Right cardiac atrium (tissue), 5 donors: ENCODE measurements around the gene UBE2D4. TPM values are rescaled to one million over a fixed set of nuclear protein-coding genes. Genes with fewer than 3 reads are reported as not detected.
"Not testable (repeated sequence)": the region's sequence is repeated elsewhere in the genome, so short reads cannot be mapped to it uniquely, and the experiment has no call there.

Experiments used
- ATAC-seq, 2 donors: fragments of 200-7000 bp; cut with Tn5 transposase; one replicate each; pipeline versions ENCODE4 v1.8.0 to v1.9.1; 2020; ENCODE audit warnings: moderate library complexity in 2 of 2, mild to moderate bottlenecking in 1 of 2
- DNase-seq, 3 donors: peaks; one replicate each; pipeline ENCODE4 v3.0.0-alpha.2; 2020
- H3K27ac ChIP-seq: one replicate; pipeline ENCODE4 v1.5.1; 2013; ENCODE audit warnings: mild to moderate bottlenecking, low read length, control low read depth, moderate library complexity
- H3K27me3 ChIP-seq: one replicate; pipeline ENCODE4 v1.6.1; 2013; ENCODE audit not compliant: control insufficient read depth, insufficient read depth
- H3K4me1 ChIP-seq: one replicate; pipeline ENCODE4 v1.6.1; 2013; ENCODE audit warnings: low read length; ENCODE audit not compliant: control insufficient read depth, insufficient read depth
- H3K4me3 ChIP-seq: one replicate; pipeline ENCODE4 v1.5.1; 2013; ENCODE audit warnings: low read length, control low read depth
- H3K9me3 ChIP-seq: one replicate; pipeline ENCODE4 v1.6.1; 2013; ENCODE audit warnings: low read length; ENCODE audit not compliant: control insufficient read depth
- whole genome bisulfite sequencing: extraction: QIAGEN DNeasy Blood & Tissue Kit; methylation state at CpG from one replicate; pipeline ENCODE4 v1.1.7; 2013; 5-methylcytosine and 5-hydroxymethylcytosine counted together
- intact Hi-C, 4 donors: fragments of 100-400 bp; cut with DNase I; formaldehyde crosslinking; loops; one replicate each; pipeline versions ENCODE4 v1.11.0 to v1.14.0; 2022 to 2023
- polyA plus RNA-seq: library from polyadenylated mRNA; stranded (reverse); fragments of 200-250 nt; gene quantifications from one replicate; pipeline ENCODE4 v1.2.3, GENCODE V29; 2013
- total RNA-seq, 4 donors: library from RNA; stranded (reverse); fragmentation: NEBNext Ultra II Directional; extraction: Animal tissue kit (Norgen Biotek cat#: 25700); gene quantifications; one replicate each; pipeline ENCODE4 v1.2.1, GENCODE V29; 2021
- donor health status: healthy with polysubstance abuse.
- donor health status: DM: no; HTN: yes; CAD: no.
- donor health status: DM: no; HTN: no; CAD: no.
- donor health status: DM: no; HTN: yes; CAD: no; lungs with severe emphysema.
- donor health status: DM: yes; HTN: yes; CAD: no.

Gene UBE2D4
- total and polyA plus RNA-seq, 5 donors = 40.6 to 53.4 (median 46.2) TPM

DNA sequence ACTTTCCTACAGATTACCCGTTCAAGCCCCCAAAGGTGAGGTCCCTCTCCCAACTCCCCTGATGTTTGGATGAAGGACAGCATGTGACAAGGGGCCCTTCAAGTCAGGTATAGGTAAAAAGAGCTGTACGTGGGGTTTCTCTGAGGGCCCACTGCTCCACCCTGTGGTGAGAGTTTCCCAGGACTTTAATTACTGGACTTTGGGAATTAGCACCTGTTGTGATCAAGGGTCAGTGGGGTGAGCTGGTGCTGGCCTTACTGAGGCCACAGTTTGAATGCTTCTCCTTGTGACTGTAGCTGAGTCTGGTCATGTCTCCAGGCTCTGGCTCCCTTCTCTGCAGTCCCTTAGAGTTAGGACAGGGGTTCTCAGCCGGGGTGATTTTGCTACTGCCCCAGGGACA is 16.8 kb downstream of the UBE2D4 start:
- ATAC-seq = no peak
- H3K27ac ChIP-seq = no peak overlapping the region
- H3K4me3 ChIP-seq = no peak overlapping the region
- intact Hi-C loops = no loop called here
- H3K27me3 ChIP-seq = no peaks in the 10 kb centered on the region
- H3K9me3 ChIP-seq = no peaks in the 10 kb centered on the region
- H3K4me1 ChIP-seq = no peaks in the 10 kb centered on the region
- no peak for DNase-seq
- 82% methylated on average over 3 of the region's 3 CpGs for WGBS

DNA sequence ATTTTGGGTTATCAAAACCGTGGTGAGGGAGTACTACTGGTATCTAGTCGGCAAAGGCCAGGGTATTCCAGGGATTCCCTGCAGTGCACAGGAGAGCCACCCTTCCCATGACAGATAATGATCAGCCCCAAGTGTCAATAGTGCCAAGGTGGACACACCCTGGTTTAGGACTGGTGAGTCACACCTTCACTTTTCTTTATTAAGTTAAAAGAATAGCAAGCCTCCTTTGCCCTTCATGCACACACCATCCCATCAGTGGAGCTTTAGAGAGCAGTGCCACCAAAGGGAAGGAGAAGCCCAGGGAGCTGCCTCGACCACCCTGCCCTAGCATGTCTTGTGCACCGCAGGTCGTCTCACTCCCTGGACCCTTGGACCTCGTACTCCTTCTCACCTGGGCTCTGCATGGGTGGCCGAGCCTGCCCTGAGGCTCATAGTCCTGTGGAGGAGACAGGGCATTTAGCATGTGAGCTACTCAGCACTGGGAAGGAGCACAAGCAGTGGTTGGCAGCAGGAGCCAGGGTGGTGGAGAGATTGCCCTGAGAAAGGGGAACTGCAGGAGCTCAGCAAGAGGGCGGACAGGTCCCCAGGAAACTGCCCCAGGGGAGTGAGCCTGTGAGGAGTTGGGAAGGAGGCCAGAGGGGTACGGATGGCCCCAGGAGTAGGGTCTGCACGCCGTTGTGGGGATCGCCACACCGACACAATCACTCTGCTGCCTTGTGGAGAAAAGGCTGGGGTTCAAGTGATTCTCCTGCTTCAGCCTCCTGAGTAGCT is 17.4 kb downstream of the UBE2D4 start:
- whole genome bisulfite sequencing = 84% methylated on average over 13 of the region's 13 CpGs
- ATAC-seq = no peak
- H3K4me1 ChIP-seq = no peaks in the 10 kb centered on the region

DNA sequence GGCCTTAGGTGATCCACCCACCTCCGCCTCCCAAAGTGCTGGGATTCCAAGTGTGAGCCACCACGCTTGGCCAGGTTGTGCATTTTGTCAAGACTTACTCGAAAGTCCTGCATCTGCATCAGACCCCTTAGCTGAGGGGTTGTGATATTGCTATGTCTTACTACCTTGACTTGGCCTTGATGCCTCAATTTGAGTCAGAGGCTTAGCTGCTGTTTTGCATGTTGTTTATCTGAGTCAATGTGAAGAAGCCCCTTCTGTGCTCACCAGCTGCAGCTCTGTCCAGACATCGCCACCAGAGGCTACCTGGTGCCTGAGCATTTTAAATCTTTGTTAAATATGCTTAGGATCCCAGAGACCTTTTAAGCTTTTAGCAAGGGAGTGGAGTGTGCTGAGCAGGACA is 18.1 kb downstream of the UBE2D4 start:
- intact Hi-C loops = no loop called here
- H3K27me3 ChIP-seq = no peaks in the 10 kb centered on the region
- WGBS = 95% methylated on average over 4 of the region's 4 CpGs
- H3K4me1 ChIP-seq = no peaks in the 10 kb centered on the region
- H3K9me3 ChIP-seq = no peaks in the 10 kb centered on the region
- H3K27ac ChIP-seq = no peak overlapping the region
- no peak for DNase-seq
- no peak overlapping the region for H3K4me3 ChIP-seq
- ATAC-seq = no peak

More for the DNA sequence above, 17.4 kb downstream of the UBE2D4 start:
- no peaks in the 10 kb centered on the region for H3K9me3 ChIP-seq
- H3K27ac ChIP-seq = no peak overlapping the region
- no peaks in the 10 kb centered on the region for H3K27me3 ChIP-seq
- intact Hi-C loops = no loop called here
- no peak overlapping the region for H3K4me3 ChIP-seq
- no peak for DNase-seq

DNA sequence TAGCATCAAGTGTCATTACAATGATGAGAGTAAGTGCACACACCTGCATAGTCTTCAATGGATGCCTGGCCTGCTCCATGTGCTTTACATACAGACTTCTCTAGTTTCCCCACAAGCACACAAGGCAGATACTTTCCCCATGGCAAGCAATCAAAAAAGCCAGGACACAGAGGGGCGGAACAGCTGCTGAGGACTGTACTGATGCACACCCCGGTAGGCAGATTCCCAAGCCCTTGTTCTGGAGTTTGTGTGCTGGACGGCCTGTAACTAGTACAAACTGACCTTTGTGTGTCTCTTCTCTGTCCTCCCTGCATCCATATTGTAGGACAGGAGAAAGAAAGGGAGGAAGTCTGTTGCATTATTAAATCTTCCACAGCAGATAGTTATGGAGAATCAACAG is 25.8 kb downstream of the UBE2D4 start:
- no peaks in the 10 kb centered on the region for H3K27me3 ChIP-seq
- WGBS = 85% methylated on average over 3 of the region's 3 CpGs
- H3K9me3 ChIP-seq = no peaks in the 10 kb centered on the region
- ATAC-seq (no peak), DNase-seq (no peak)
- no peak overlapping the region for H3K4me3 ChIP-seq
- intact Hi-C loops = no loop called here
- no peak overlapping the region for H3K27ac ChIP-seq
- H3K4me1 ChIP-seq = no peaks in the 10 kb centered on the region

DNA sequence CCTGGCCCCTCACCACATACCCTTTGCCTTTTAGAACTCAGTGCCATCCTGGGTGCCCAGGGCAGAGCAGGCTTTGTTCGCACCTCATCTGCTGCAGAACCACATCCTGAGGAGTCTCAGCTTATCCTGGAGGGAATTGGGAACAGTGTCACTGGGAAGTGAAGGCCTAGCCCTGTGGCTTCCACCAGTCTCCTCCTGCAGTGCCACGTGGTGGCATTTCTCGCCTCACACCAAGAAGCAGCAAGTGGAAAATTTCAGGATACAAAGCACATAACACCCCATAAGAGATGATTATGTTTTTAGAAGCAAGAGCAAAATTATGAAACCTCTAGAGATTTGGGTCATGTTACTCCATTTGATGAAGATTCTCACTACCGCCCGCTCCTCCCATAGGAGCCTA is 26.8 kb downstream of the UBE2D4 start:
- intact Hi-C loops = no loop called here
- Histone ChIP-seq H3K27ac (no peak overlapping the region), H3K4me3 (no peak overlapping the region), H3K9me3 (no peaks in the 10 kb centered on the region), H3K27me3 (no peaks in the 10 kb centered on the region), H3K4me1 (no peaks in the 10 kb centered on the region)
- DNase-seq = no peak
- ATAC-seq = no peak
- WGBS = 95% methylated on average over 5 of the region's 5 CpGs

DNA sequence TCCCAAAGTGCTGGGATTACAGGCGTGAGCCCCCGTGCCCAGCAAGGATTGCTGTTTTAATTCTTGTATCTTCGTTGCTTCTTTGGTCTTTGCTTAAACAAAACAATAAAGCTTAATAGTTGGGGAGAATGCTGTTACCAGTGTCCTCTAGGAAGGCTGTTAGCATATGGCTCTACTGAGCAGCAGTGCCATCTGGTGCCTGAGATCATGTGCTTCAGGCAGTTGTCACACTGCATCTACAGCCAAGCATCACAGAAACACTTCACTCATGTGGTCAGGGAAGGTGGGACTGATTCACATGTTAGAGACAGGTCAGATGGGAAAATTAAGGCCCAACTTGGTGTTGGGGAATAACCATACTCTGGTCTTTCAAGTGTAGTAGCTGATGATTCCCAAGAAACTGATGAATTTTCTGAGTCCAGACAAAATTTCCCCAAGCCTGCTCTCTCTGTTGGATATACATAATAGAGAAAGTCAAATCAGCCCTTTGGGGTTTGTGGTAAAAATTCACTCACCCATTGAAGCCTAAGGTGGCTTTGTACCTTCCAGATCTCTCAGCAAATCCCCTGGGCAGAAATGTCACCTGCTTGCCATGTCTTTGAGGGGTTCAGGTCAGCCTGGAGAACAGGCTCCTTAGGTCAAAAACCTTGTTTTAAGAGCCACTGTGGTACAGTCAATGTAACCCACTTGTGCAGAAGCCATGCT is 28.4 kb downstream of the UBE2D4 start:
- intact Hi-C loops = no loop called here
- DNase-seq = no peak
- WGBS = 64% methylated on average over 3 of the region's 3 CpGs
- Histone ChIP-seq H3K4me3 (no peak overlapping the region), H3K27ac (no peak overlapping the region), H3K27me3 (no peaks in the 10 kb centered on the region), H3K4me1 (no peaks in the 10 kb centered on the region), H3K9me3 (no peaks in the 10 kb centered on the region)
- ATAC-seq = peak; percentile 62 to 70

DNA sequence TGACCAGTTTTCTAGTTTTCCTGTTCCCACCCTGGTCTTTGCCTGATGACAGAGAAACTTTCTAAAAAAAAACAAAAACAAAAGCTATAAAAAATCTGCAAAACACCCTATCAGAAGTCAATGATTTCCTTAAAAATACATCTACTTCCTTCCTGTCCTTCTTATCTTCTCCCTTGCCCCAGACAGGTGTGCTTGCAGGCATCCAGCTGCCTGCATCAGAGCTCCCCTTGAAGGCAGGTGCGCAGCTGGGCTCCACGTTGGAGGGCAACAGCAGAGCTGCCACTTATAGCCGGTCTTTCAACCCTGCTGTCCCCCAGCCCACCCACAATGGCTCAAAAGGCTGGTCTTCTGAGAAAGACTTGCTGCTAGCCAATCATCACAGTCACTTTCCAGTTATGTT is 29.8 kb downstream of the UBE2D4 start:
- DNase-seq (no peak), ATAC-seq (no peak)
- no peaks in the 10 kb centered on the region for H3K27me3 ChIP-seq
- H3K9me3 ChIP-seq = no peaks in the 10 kb centered on the region
- H3K4me3 ChIP-seq = no peak overlapping the region
- intact Hi-C loops = no loop called here
- 78% methylated on average over 3 of the region's 3 CpGs for WGBS
- H3K4me1 ChIP-seq = no peaks in the 10 kb centered on the region
- no peak overlapping the region for H3K27ac ChIP-seq

DNA sequence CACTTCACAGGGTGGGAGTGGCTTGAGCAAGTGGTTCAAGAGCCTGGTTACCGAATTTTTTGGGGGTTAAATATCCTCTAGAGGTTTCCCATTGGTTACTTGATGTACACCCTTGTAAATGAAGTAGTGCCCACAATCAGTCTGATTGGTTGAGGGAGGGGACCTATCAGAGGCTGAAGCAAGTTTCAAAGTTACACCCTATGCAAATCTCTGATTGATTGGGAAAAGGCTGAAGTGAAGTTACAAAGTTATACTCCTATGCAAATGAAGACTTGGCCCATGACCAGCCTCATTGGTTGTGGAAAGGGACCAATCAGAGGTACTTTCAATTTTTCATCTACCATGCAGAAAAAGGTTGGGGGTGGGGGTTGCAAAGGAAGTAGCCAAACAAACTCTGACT is 34.7 kb downstream of the UBE2D4 start:
- Histone ChIP-seq H3K27ac (no peak overlapping the region), H3K9me3 (no peaks in the 10 kb centered on the region), H3K27me3 (no peaks in the 10 kb centered on the region), H3K4me1 (no peaks in the 10 kb centered on the region), H3K4me3 (no peak overlapping the region)
- 43% methylated on average over 1 of the region's 1 CpG for WGBS
- DNase-seq = no peak
- no peak for ATAC-seq
- intact Hi-C loops = no loop called here

DNA sequence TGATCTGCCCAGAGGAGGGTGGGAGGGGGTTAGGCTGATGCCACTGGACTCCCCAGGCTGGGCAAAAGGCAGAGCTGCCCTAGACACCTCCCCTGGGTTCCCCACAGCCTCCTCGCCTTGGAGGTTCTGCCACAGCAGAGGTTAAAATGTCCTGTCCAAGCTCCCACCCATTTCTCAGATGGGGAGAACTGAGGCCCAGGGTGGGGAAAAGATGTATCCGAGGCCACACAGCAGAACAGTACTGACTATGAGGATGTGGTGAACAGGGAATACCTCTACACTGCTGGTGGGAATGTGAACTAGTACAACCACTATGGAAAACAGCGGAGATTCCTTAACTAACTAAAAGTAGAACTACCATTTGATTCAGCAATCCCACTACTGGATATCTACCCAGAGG is 40.2 kb downstream of the UBE2D4 start:
- intact Hi-C loops = not testable (repeated sequence)

DNA sequence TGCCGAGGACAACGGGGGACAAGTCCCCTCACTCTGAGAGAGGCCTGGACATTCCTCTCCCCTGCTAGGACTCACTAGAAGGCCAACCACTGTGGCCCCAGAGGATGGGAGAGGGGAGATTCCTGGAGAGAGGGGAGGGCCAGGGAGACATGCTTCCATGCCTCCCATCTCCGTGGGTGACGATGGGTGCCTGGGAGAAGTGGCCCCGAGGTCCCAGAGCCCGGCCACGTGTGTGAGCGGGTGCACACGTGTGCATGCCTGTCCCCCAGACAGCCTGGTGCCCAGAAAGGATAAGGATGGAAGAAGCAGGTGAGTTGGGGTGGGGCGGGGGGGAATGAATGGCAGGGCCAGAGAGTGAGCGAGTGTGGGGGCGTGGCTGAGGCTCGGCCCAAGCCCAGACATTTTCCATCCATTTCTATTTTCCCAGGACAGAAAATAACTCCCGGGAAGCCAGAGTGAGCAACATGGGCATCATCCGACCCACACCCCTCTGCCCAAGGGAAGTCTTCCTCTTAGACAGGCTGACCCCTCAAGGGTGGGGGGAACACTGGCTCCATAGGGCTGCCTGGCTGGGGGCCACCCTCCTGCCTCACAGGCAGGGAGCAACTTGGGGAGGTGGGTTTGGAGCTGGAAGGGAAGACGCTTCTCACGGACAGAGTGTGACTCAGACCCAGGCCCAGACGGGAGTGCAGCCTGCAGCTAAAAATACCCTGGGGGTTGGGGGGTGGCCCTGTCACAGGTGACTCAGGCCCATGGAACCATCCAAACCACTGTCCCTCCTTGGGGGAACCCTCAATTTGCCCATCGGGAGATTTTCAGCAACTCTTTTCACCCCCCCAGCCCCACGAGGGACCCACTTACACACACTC is 42.2 kb downstream of the UBE2D4 start:
- H3K4me3 ChIP-seq, H3K27ac ChIP-seq, H3K4me1 ChIP-seq, H3K27me3 ChIP-seq, intact Hi-C loops, DNase-seq, H3K9me3 ChIP-seq: not testable (repeated sequence)
- ATAC-seq = peak; percentile 70 to 78
- 85% methylated on average over 17 of the region's 20 CpGs for WGBS

More for the DNA sequence above, 40.2 kb downstream of the UBE2D4 start:
- H3K27ac ChIP-seq, H3K27me3 ChIP-seq, DNase-seq, ATAC-seq, H3K9me3 ChIP-seq, H3K4me3 ChIP-seq, H3K4me1 ChIP-seq: not testable (repeated sequence)
- 97% methylated on average over 3 of the region's 3 CpGs for WGBS

DNA sequence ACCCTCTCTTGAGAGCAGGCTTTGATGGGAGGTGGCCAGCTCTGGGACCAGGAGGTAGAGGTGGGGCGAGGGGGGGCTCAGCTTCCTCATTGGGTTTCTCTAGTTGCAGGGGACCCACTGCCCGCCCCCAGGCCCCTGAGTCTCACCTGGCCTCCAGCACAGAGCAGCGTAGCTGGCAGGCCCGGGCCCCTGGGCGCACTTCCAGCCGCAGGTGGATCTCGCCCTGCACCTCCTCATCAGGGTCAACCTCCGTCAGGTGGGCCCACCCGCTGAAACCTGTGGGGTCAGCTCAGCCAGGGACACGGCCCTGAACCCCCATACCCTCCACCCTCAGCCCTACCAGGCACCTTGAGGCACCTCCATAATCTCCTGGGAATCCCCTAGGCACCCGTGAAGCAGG is 43.4 kb downstream of the UBE2D4 start:
- H3K4me1 ChIP-seq, H3K27ac ChIP-seq, H3K9me3 ChIP-seq, H3K27me3 ChIP-seq, DNase-seq, intact Hi-C loops, ATAC-seq, H3K4me3 ChIP-seq: not testable (repeated sequence)
- WGBS = 94% methylated on average over 10 of the region's 11 CpGs
